WTC11 (cell line): ENCODE data around the gene VIPAS39. TPM values are rescaled to one million over a fixed set of nuclear protein-coding genes. Genes with fewer than 3 reads are reported as not detected.

Source experiments
- ATAC-seq: fragments of 200-7000 bp; cut with Tn5 transposase; 2 replicates; pipeline ENCODE4 v1.10.0; 2021; ENCODE audit warnings: mild to moderate bottlenecking, moderate library complexity
- CTCF ChIA-PET: fragments of 300-600 bp; sonication (Branson Sonifier 250); formaldehyde crosslinking; loops from one replicate; lab custom pipeline; 2021; ENCODE audit warnings: antibody characterized with exemption; lab: Charles Lee
- POLR2A ChIA-PET: fragments of 350-600 bp; sonication (Branson Sonifier 250); formaldehyde crosslinking; loops from one replicate; lab custom pipeline; 2021; ENCODE audit warnings: antibody characterized with exemption; lab: Charles Lee
- DNase-seq: peaks from one replicate; pipeline ENCODE4 v3.0.0; 2021; ENCODE audit warnings: low spot score
- H3K27ac Mint-ChIP-seq: 2 replicates; pipeline ENCODE4 v1.8.0; 2021; ENCODE audit warnings: mixed read lengths
- H3K27me3 Mint-ChIP-seq: 2 replicates; pipeline ENCODE4 v1.8.0; 2021; ENCODE audit warnings: low read depth, mild to moderate bottlenecking, moderate library complexity, mixed read lengths
- H3K36me3 Mint-ChIP-seq: 2 replicates; pipeline ENCODE4 v1.8.0; 2021; ENCODE audit warnings: mixed read lengths
- H3K4me1 Mint-ChIP-seq: 2 replicates; pipeline ENCODE4 v1.8.0; 2022; ENCODE audit warnings: mixed read lengths
- H3K4me3 Mint-ChIP-seq: 2 replicates; pipeline ENCODE4 v1.8.0; 2021; ENCODE audit warnings: mild to moderate bottlenecking, moderate library complexity, mixed read lengths
- H3K9me3 Mint-ChIP-seq: 2 replicates; pipeline ENCODE4 v1.8.0; 2021; ENCODE audit warnings: mixed read lengths
- CREM ChIP-seq: sonication (generic); formaldehyde crosslinking; IDR thresholded peaks from 2 replicates; pipeline ENCODE4 v1.8.1; 2022; ENCODE audit warnings: mild to moderate bottlenecking, missing genetic modification reagents, moderate library complexity
- ELF4 ChIP-seq: sonication (generic); formaldehyde crosslinking; IDR thresholded peaks from 2 replicates; pipeline ENCODE4 v1.8.1; 2022; ENCODE audit warnings: low read depth, mild to moderate bottlenecking, moderate library complexity, missing genetic modification reagents
- FOXJ3 ChIP-seq: sonication (generic); formaldehyde crosslinking; IDR thresholded peaks from 2 replicates; pipeline ENCODE4 v1.9.0; 2021; ENCODE audit warnings: missing genetic modification reagents, mild to moderate bottlenecking, borderline replicate concordance
- FOXP1 ChIP-seq: sonication (generic); formaldehyde crosslinking; IDR thresholded peaks from 2 replicates; pipeline ENCODE4 v1.8.0; 2022; ENCODE audit warnings: missing genetic modification reagents, mild to moderate bottlenecking, moderate library complexity, borderline replicate concordance
- GRHL2 ChIP-seq: fragments of 250-450 bp; sonication (Bioruptor Pico); IDR thresholded peaks from 2 replicates; pipeline ENCODE4 v1.8.0; 2022; ENCODE audit warnings: mild to moderate bottlenecking, moderate library complexity; ENCODE audit not compliant: insufficient replicate concordance, severe bottlenecking
- GTF2I ChIP-seq: fragments of 250-450 bp; sonication (Bioruptor Pico); conservative IDR thresholded peaks from 2 replicates; pipeline ENCODE4 v1.4.0; 2021; ENCODE audit warnings: mild to moderate bottlenecking
- HMGA2 ChIP-seq: fragments of 250-450 bp; sonication (Bioruptor Pico); IDR thresholded peaks from 2 replicates; pipeline ENCODE4 v1.4.0; 2021; ENCODE audit warnings: mild to moderate bottlenecking, moderate library complexity
- NFATC4 ChIP-seq: fragments of 250-450 bp; sonication (Bioruptor Pico); IDR thresholded peaks from 2 replicates; pipeline ENCODE4 v1.9.0; 2021; ENCODE audit warnings: mild to moderate bottlenecking
- NFYB ChIP-seq: sonication (generic); formaldehyde crosslinking; conservative IDR thresholded peaks from 2 replicates; pipeline ENCODE4 v1.8.0; 2022; ENCODE audit warnings: low read depth, missing genetic modification reagents
- NR1H2 ChIP-seq: sonication (generic); formaldehyde crosslinking; IDR thresholded peaks from 2 replicates; pipeline ENCODE4 v1.9.0; 2021; ENCODE audit warnings: mild to moderate bottlenecking, moderate library complexity, missing genetic modification reagents
- SMAD3 ChIP-seq: sonication (generic); formaldehyde crosslinking; IDR thresholded peaks from 2 replicates; pipeline ENCODE4 v1.8.0; 2022; ENCODE audit warnings: missing genetic modification reagents, mild to moderate bottlenecking, borderline replicate concordance
- TEAD4 ChIP-seq: sonication (generic); formaldehyde crosslinking; IDR thresholded peaks from 2 replicates; pipeline ENCODE4 v1.8.0; 2022; ENCODE audit warnings: mild to moderate bottlenecking, missing genetic modification reagents
- TP53 ChIP-seq: sonication (generic); formaldehyde crosslinking; IDR thresholded peaks from 2 replicates; pipeline ENCODE4 v1.8.1; 2023; ENCODE audit warnings: mild to moderate bottlenecking, missing genetic modification reagents
- ZNF232 ChIP-seq: sonication (generic); formaldehyde crosslinking; IDR thresholded peaks from 2 replicates; pipeline ENCODE4 v1.8.0; 2022; ENCODE audit warnings: mild to moderate bottlenecking, missing genetic modification reagents
- ZNF671 ChIP-seq: fragments of 250-450 bp; sonication (Bioruptor Pico); IDR thresholded peaks from 2 replicates; pipeline ENCODE4 v1.8.0; 2021; ENCODE audit warnings: mild to moderate bottlenecking
- total RNA-seq: library from RNA; stranded (reverse); gene quantifications from 3 replicates; pipeline ENCODE4 v1.2.3, GENCODE V29; 2021
- TF ChIP-seq, protein P1 (sequence below): sonication (generic); formaldehyde crosslinking; IDR thresholded peaks from 2 replicates; pipeline ENCODE4 v1.8.0; 2022; ENCODE audit warnings: missing genetic modification reagents
- TF ChIP-seq, protein P2 (sequence below): sonication (generic); formaldehyde crosslinking; IDR thresholded peaks from 2 replicates; pipeline ENCODE4 v1.8.1; 2022; ENCODE audit warnings: mild to moderate bottlenecking, moderate library complexity, missing genetic modification reagents
- TF ChIP-seq, protein P3 (sequence below): sonication (generic); formaldehyde crosslinking; conservative IDR thresholded peaks from 2 replicates; pipeline ENCODE4 v1.8.1; 2023; ENCODE audit warnings: mild to moderate bottlenecking, low read depth, missing genetic modification reagents, moderate library complexity
- TF ChIP-seq, protein P4 (sequence below): sonication (generic); formaldehyde crosslinking; conservative IDR thresholded peaks from 2 replicates; pipeline ENCODE4 v1.8.1; 2022; ENCODE audit warnings: mild to moderate bottlenecking, missing genetic modification reagents
- TF ChIP-seq, protein P5 (sequence below): sonication (generic); formaldehyde crosslinking; IDR thresholded peaks from 2 replicates; pipeline ENCODE4 v1.8.1; 2022; ENCODE audit warnings: missing genetic modification reagents, borderline replicate concordance

VIPAS39 gene
- total RNA-seq, 1 experiment from 2014 or later: 17.0 TPM

DNA sequence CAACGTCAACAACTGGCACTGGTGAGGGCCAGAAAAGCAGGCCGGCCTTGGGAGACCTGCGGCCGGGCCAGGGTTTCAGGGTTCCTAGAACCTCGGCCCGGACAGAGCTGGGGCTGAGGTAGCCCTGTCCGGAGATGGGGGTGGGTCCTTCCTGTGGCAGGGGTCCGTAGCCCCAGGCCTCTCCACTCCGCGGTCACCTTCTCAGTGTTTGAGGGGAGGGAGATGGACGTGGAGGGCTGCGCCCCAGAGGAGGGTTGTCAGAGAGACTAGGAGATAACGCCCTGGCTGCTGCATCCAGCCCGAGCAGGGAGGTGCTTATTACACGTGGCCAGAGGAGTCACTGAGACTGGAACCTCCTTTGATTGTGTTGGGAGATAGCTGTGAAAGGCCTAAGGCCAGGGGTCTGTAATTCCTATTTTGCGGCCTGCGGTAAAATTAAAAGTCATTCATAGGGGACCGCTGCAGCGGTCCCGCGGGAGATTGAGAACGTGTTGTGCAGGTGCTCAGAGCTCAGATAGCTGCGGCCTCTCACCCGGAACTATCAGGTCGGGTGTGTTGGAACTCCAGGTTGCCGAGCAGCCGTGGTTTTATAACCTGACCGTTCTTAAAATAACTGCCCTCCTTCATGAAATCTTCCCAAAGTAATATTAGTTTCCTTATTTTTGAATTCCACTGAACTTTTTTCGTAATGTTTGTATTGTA lies 999 bp upstream of the VIPAS39 start (continued):
- TF ChIP-seq FOXJ3 (CRISPR knock-in tag) (no peak), NFYB (no peak), TP53 (no peak), ZNF232 (no peak), TEAD4 (CRISPR knock-in tag) (no peak), HMGA2 (no peak)

DNA sequence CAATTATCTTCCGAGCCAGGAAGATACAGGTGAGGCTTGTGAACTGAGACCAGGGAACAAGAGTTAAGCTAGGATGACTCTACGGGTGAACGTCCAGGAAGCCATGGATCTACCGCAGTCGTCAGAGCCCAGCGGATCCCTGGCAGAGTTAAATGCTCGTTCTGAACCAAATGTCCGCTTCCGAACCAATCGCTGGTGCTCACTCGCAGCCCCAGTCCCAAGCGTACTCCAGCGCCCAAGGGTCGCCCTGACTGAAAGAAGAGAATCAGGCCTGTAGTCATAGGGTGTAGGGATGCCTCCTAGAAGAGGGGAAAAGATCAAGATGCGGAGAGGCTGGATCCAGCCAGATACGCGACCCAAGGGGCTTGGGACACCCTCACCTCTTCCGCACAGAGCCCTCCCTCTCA lies 283 bp downstream of the VIPAS39 start:
- H3K4me1 Mint-ChIP-seq: peaks cover 24% of the 10 kb centered on the region
- POLR2A ChIA-PET: interaction anchor here (0.7 to 2.2 kb wide), 2 partner anchors 17 to 136 kb away, joined by 3 to 7 read pairs; partner anchors contain the start of genes GSTZ1 and POMT2
- ATAC-seq (peak; percentile 7), DNase-seq (no peak)
- H3K9me3 Mint-ChIP-seq: no peaks in the 10 kb centered on the region
- no peaks in the 10 kb centered on the region for H3K27me3 Mint-ChIP-seq
- H3K27ac Mint-ChIP-seq: peak overlapping the region; percentile 97
- H3K4me3 Mint-ChIP-seq: peak overlapping the region; percentile 100
- CTCF ChIA-PET: interaction anchor here (0.5 to 1.8 kb wide), 6 partner anchors 11 to 141 kb away, joined by 3 to 6 read pairs (median 4); partner anchors contain the start of genes GSTZ1, POMT2, SAMD15 and TMED8
- no peak for TF ChIP-seq NR1H2
- TF ChIP-seq, protein P1, sequence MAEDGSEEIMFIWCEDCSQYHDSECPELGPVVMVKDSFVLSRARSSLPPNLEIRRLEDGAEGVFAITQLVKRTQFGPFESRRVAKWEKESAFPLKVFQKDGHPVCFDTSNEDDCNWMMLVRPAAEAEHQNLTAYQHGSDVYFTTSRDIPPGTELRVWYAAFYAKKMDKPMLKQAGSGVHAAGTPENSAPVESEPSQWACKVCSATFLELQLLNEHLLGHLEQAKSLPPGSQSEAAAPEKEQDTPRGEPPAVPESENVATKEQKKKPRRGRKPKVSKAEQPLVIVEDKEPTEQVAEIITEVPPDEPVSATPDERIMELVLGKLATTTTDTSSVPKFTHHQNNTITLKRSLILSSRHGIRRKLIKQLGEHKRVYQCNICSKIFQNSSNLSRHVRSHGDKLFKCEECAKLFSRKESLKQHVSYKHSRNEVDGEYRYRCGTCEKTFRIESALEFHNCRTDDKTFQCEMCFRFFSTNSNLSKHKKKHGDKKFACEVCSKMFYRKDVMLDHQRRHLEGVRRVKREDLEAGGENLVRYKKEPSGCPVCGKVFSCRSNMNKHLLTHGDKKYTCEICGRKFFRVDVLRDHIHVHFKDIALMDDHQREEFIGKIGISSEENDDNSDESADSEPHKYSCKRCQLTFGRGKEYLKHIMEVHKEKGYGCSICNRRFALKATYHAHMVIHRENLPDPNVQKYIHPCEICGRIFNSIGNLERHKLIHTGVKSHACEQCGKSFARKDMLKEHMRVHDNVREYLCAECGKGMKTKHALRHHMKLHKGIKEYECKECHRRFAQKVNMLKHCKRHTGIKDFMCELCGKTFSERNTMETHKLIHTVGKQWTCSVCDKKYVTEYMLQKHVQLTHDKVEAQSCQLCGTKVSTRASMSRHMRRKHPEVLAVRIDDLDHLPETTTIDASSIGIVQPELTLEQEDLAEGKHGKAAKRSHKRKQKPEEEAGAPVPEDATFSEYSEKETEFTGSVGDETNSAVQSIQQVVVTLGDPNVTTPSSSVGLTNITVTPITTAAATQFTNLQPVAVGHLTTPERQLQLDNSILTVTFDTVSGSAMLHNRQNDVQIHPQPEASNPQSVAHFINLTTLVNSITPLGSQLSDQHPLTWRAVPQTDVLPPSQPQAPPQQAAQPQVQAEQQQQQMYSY: peak; percentile 33; the same call in 1 of the 2 replicates
- TF ChIP-seq FOXJ3 (CRISPR knock-in tag): no peak
- 0 out of 2 replicates have a peak, but pooled peaks have one; percentile 39 for TF ChIP-seq FOXP1 (CRISPR knock-in tag)
- TF ChIP-seq SMAD3 (CRISPR knock-in tag): 0 out of 2 replicates have a peak, but pooled peaks have one; percentile 46
- TF ChIP-seq GTF2I (CRISPR knock-in tag): 0 out of 2 replicates have a peak, but pooled peaks have one; percentile 28
- TF ChIP-seq, protein P2, sequence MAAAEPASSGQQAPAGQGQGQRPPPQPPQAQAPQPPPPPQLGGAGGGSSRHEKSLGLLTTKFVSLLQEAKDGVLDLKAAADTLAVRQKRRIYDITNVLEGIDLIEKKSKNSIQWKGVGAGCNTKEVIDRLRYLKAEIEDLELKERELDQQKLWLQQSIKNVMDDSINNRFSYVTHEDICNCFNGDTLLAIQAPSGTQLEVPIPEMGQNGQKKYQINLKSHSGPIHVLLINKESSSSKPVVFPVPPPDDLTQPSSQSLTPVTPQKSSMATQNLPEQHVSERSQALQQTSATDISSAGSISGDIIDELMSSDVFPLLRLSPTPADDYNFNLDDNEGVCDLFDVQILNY: no peak
- TF ChIP-seq, all 79 proteins: peak for 4
- peaks cover 27% of the 10 kb centered on the region for H3K36me3 Mint-ChIP-seq

- peaks cover 21% of the 10 kb centered on the region for H3K36me3 Mint-ChIP-seq
- CTCF ChIA-PET: interaction anchor here (1.8 kb wide), 1 partner anchor 135 kb away, joined by 6 read pairs; the partner anchor contains the start of genes GSTZ1 and POMT2
- peaks cover 24% of the 10 kb centered on the region for H3K4me1 Mint-ChIP-seq
- ATAC-seq (no peak), DNase-seq (no peak)
- H3K27ac Mint-ChIP-seq: peak overlapping the region; percentile 97; the same call in 1 of the 2 replicates
- POLR2A ChIA-PET: no interaction called here
- no peaks in the 10 kb centered on the region for H3K27me3 Mint-ChIP-seq
- peak overlapping the region; percentile 100 for H3K4me3 Mint-ChIP-seq
- H3K9me3 Mint-ChIP-seq: no peaks in the 10 kb centered on the region
- TF ChIP-seq, protein P3, sequence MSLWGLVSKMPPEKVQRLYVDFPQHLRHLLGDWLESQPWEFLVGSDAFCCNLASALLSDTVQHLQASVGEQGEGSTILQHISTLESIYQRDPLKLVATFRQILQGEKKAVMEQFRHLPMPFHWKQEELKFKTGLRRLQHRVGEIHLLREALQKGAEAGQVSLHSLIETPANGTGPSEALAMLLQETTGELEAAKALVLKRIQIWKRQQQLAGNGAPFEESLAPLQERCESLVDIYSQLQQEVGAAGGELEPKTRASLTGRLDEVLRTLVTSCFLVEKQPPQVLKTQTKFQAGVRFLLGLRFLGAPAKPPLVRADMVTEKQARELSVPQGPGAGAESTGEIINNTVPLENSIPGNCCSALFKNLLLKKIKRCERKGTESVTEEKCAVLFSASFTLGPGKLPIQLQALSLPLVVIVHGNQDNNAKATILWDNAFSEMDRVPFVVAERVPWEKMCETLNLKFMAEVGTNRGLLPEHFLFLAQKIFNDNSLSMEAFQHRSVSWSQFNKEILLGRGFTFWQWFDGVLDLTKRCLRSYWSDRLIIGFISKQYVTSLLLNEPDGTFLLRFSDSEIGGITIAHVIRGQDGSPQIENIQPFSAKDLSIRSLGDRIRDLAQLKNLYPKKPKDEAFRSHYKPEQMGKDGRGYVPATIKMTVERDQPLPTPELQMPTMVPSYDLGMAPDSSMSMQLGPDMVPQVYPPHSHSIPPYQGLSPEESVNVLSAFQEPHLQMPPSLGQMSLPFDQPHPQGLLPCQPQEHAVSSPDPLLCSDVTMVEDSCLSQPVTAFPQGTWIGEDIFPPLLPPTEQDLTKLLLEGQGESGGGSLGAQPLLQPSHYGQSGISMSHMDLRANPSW (CRISPR knock-in tag): no peak
- TF ChIP-seq ZNF671 (no peak), NFATC4 (CRISPR knock-in tag) (no peak), NFYB (no peak), CREM (CRISPR knock-in tag) (no peak), ELF4 (CRISPR knock-in tag) (no peak), GRHL2 (CRISPR knock-in tag) (no peak)
- TF ChIP-seq, protein P4, sequence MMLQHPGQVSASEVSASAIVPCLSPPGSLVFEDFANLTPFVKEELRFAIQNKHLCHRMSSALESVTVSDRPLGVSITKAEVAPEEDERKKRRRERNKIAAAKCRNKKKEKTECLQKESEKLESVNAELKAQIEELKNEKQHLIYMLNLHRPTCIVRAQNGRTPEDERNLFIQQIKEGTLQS: no peak
- TF ChIP-seq, protein P5, sequence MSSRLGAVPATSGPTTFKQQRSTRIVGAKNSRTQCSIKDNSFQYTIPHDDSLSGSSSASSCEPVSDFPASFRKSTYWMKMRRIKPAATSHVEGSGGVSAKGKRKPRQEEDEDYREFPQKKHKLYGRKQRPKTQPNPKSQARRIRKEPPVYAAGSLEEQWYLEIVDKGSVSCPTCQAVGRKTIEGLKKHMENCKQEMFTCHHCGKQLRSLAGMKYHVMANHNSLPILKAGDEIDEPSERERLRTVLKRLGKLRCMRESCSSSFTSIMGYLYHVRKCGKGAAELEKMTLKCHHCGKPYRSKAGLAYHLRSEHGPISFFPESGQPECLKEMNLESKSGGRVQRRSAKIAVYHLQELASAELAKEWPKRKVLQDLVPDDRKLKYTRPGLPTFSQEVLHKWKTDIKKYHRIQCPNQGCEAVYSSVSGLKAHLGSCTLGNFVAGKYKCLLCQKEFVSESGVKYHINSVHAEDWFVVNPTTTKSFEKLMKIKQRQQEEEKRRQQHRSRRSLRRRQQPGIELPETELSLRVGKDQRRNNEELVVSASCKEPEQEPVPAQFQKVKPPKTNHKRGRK (CRISPR knock-in tag): no peak
These were observed 1.3 kb downstream of the VIPAS39 start for GRCh38 chr14:77455966-77456640.
